GM23248 (cell line): ENCODE data around the gene S100PBP. TPM values are rescaled to one million over a fixed set of nuclear protein-coding genes. Genes with fewer than 3 reads are reported as not detected.

ENCODE experiments used
- DNase-seq: peaks from one replicate; pipeline ENCODE4 v3.0.0-alpha.2; 2015
- H2AFZ ChIP-seq: fragments of 200-600 bp; sonication (generic); 2 replicates; pipeline ENCODE4 v1.6.1; 2016; ENCODE audit warnings: antibody characterized with exemption
- H3F3A ChIP-seq: fragments of 200-600 bp; sonication (generic); 2 replicates; pipeline ENCODE4 v1.6.1; 2016; ENCODE audit warnings: mild to moderate bottlenecking, antibody characterized with exemption, mixed run types; ENCODE audit not compliant: insufficient read depth
- H3K27ac ChIP-seq: fragments of 200-600 bp; sonication (generic); 2 replicates; pipeline ENCODE4 v1.5.1; 2016; ENCODE audit warnings: mild to moderate bottlenecking
- H3K27me3 ChIP-seq: fragments of 200-600 bp; sonication (generic); replicated peaks from 2 replicates; pipeline ENCODE4 v1.6.1; 2016; ENCODE audit warnings: mild to moderate bottlenecking; ENCODE audit not compliant: insufficient read depth
- H3K36me3 ChIP-seq: fragments of 200-600 bp; sonication (generic); 2 replicates; pipeline ENCODE4 v1.6.1; 2016; ENCODE audit warnings: low read depth, mild to moderate bottlenecking
- H3K4me1 ChIP-seq: fragments of 200-600 bp; sonication (generic); 2 replicates; pipeline ENCODE4 v1.6.1; 2016; ENCODE audit warnings: mild to moderate bottlenecking; ENCODE audit not compliant: insufficient read depth
- H3K4me2 ChIP-seq: fragments of 200-600 bp; sonication (generic); one replicate; pipeline ENCODE4 v1.6.1; 2016; ENCODE audit warnings: mild to moderate bottlenecking; ENCODE audit not compliant: unreplicated experiment
- H3K4me3 ChIP-seq: fragments of 200-600 bp; sonication (generic); 2 replicates; pipeline ENCODE4 v1.5.1; 2016; ENCODE audit warnings: mild to moderate bottlenecking
- H3K79me2 ChIP-seq: fragments of 200-600 bp; sonication (generic); 2 replicates; pipeline ENCODE4 v1.6.1; 2016; ENCODE audit warnings: mild to moderate bottlenecking; ENCODE audit not compliant: insufficient read depth
- H3K9ac ChIP-seq: fragments of 200-600 bp; sonication (generic); 2 replicates; pipeline ENCODE4 v1.6.1; 2016; ENCODE audit warnings: mild to moderate bottlenecking
- H3K9me2 ChIP-seq: fragments of 200-600 bp; sonication (generic); 2 replicates; pipeline ENCODE4 v1.6.1; 2016; ENCODE audit warnings: mixed run types, mild to moderate bottlenecking, moderate library complexity; ENCODE audit not compliant: insufficient read depth
- H3K9me3 ChIP-seq: fragments of 200-600 bp; sonication (generic); one replicate; pipeline ENCODE4 v1.6.1; 2017; ENCODE audit warnings: low read depth
- H4K20me1 ChIP-seq: fragments of 200-600 bp; sonication (generic); 2 replicates; pipeline ENCODE4 v1.6.0; 2016; ENCODE audit not compliant: insufficient read depth
- EZH2 ChIP-seq: fragments of 200-600 bp; sonication (generic); IDR thresholded peaks from 2 replicates; pipeline ENCODE4 v1.6.1; 2018; ENCODE audit warnings: antibody characterized with exemption, mild to moderate bottlenecking; ENCODE audit not compliant: insufficient read depth, poor library complexity, severe bottlenecking
- EZH2phosphoT487 ChIP-seq: fragments of 200-600 bp; sonication (generic); IDR thresholded peaks from 2 replicates; pipeline ENCODE4 v1.6.1; 2018; ENCODE audit warnings: antibody characterized with exemption, moderate library complexity, mild to moderate bottlenecking, low read depth; ENCODE audit not compliant: insufficient read depth
- WGBS, 2 experiments: methylation state at CpG; one replicate each; pipeline ENCODE4 v1.1.6; 2015 to 2017; ENCODE audit warnings: low lambda C conversion rate in 2 of 2, low coverage in 1 of 2; ENCODE audit errors: missing lambda C conversion rate in 2 of 2; 5-methylcytosine and 5-hydroxymethylcytosine counted together
- in situ Hi-C: fragments of 300-500 bp; cut with MboI; formaldehyde crosslinking; loops from 2 replicates; pipeline ENCODE4 v1.15.0; 2020
- polyA plus RNA-seq: library from polyadenylated mRNA; unstranded; fragments of >200 nt; fragmentation: Nextera tagmentation; extraction: Ambion mirVana; gene quantifications from 2 replicates; pipeline ENCODE4 v1.2.1, GENCODE V29; 2016
- total RNA-seq: library from RNA; depleted of rRNA; stranded (reverse); fragments of >200 nt; shearing (Covaris generic); gene quantifications from 2 replicates; pipeline ENCODE4 v1.2.3, GENCODE V29; 2014

Gene S100PBP
- total and polyA plus RNA-seq, 2 experiments from 2014 or later, result 15.7 to 25.2 TPM

DNA sequence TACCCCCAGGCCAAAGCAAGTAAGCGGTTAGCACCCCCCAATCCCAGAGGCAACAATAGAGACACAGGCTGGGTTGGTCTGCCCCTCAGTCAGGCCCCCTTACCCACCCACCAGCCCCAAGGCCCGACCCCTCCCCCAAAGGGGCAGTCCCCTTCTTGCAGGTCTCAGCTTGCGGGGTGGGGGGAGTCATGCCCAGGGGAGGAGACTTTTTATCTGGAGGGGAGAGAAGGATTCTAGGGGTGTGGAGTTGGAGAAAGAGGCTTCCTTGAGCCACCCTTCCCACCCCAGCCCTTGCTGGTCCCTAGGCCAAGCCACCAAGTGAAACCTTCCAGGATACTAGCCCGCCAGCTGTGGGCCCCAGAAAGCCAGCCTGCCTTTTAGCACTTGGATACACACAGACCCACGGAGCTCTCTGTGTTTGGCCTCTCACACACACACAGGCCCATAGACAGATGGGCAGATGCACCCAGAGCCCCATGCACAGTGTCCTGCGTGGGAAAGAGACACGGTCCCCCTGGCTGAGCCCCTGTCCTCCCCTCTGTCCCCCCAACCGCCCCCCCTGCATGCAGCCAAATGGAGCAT, 76.7 kb downstream of the S100PBP start:
- H3K9ac ChIP-seq, result no peak overlapping the region
- WGBS, 2 experiments, result 79 to 83% methylated on average over 6 to 8 of the region's 8 CpGs
- no peaks in the 10 kb centered on the region for H3K36me3 ChIP-seq
- H3F3A ChIP-seq, result no peaks in the 10 kb centered on the region
- H3K27ac ChIP-seq, result no peak overlapping the region
- TF ChIP-seq EZH2phosphoT487 (no peak), EZH2 (no peak)
- H3K27me3 ChIP-seq, result peaks cover 14% of the 10 kb centered on the region
- no peaks in the 10 kb centered on the region for H4K20me1 ChIP-seq
- no peak for DNase-seq
- H3K9me3 ChIP-seq, result no peaks in the 10 kb centered on the region
- no peak overlapping the region for H2AFZ ChIP-seq
- no peaks in the 10 kb centered on the region for H3K4me1 ChIP-seq
- H3K9me2 ChIP-seq, result no peaks in the 10 kb centered on the region
- H3K4me3 ChIP-seq, result no peak overlapping the region
- no peaks in the 10 kb centered on the region for H3K79me2 ChIP-seq
- H3K4me2 ChIP-seq, result no peak overlapping the region
- in situ Hi-C loops, result no loop called here

DNA sequence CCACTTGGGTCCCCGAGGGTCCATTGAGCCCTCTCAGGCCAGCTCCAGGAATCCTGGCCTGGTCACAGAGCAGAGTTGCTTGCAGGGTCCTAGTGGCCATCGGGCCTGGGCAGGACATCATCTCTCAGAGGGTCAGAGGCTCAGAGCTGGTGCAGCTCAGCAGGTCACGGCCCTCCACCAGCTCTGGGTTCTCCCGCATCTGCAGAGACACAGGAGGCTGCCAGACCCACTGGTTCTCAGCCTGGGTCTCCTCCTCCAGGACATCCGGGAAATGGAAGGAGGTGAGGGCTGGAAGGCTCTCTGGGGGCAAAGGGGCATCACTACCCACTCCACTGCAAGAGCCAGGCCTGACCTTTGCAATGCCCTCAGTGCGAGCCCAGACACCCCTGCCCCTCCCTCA, 77.2 kb downstream of the S100PBP start:
- H3K9me3 ChIP-seq, result no peaks in the 10 kb centered on the region
- H3K9me2 ChIP-seq, result no peaks in the 10 kb centered on the region
- in situ Hi-C loops, result no loop called here
- no peak overlapping the region for H3K4me2 ChIP-seq
- no peak overlapping the region for H3K9ac ChIP-seq
- no peaks in the 10 kb centered on the region for H3K36me3 ChIP-seq
- H3K27me3 ChIP-seq, result peaks cover 14% of the 10 kb centered on the region
- no peaks in the 10 kb centered on the region for H3K4me1 ChIP-seq
- H3F3A ChIP-seq, result no peaks in the 10 kb centered on the region
- no peak overlapping the region for H3K27ac ChIP-seq
- DNase-seq, result no peak
- no peak overlapping the region for H3K4me3 ChIP-seq
- no peak for TF ChIP-seq EZH2phosphoT487
- no peak for TF ChIP-seq EZH2
- H4K20me1 ChIP-seq, result no peaks in the 10 kb centered on the region
- no peak overlapping the region for H2AFZ ChIP-seq
- WGBS, 2 experiments, result 86 to 87% methylated on average over 6 of the region's 6 CpGs
- no peaks in the 10 kb centered on the region for H3K79me2 ChIP-seq

DNA sequence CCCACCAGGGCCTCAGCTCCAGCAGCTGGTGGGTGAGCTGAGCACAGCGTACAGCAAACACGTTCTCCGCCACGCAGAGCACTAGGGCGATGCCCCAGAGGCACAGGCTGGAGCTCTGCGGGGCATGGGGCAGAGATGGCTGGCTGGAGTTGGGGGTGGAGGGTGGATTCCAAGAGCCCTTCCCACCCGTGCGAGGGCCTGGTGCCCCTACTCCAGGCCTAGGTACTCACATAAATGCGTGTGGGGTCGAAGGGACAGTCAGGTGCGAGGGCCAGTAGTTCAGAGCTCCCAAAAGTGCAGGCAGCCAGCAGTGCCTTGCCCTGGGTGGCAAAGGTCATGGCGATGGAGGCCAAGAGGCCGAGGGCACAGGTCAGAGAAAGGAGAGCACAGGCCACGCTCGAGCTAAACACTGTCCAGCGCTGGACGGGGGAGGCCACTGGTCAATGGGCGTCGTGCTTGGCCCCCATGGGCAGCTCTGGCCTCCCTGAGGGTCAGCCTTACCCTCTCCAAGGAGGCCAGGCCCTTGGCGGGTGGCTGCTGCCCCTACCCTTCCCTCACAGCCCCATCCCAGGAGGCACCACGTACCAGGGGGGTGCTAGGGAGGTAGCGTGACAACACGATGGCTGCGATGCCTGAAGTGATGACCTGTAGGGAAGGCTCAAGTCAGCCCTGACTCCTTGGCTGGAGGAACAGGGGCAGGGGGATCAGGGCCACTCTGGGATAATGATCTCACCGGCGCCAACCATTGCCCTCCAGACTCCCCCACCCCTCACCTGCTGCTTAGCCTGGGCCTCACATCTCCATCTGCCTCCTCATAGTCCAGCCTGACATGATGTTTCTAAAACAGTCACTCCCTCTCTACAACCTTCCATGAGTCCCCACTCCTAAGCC, 78.1 kb downstream of the S100PBP start:
- Histone ChIP-seq H3K4me2 (no peak overlapping the region), H3K36me3 (no peaks in the 10 kb centered on the region), H3K9me2 (no peaks in the 10 kb centered on the region), H4K20me1 (no peaks in the 10 kb centered on the region), H3F3A (no peaks in the 10 kb centered on the region), H2AFZ (no peak overlapping the region), H3K9ac (no peak overlapping the region), H3K4me1 (no peaks in the 10 kb centered on the region), H3K27me3 (peaks cover 14% of the 10 kb centered on the region), H3K9me3 (no peaks in the 10 kb centered on the region), H3K79me2 (no peaks in the 10 kb centered on the region), H3K27ac (no peak overlapping the region), H3K4me3 (no peak overlapping the region)
- TF ChIP-seq EZH2phosphoT487, result no peak
- TF ChIP-seq EZH2, result no peak
- in situ Hi-C loops, result no loop called here
- WGBS, 2 experiments, result 90 to 94% methylated on average over 20 to 26 of the region's 26 CpGs
- no peak for DNase-seq

DNA sequence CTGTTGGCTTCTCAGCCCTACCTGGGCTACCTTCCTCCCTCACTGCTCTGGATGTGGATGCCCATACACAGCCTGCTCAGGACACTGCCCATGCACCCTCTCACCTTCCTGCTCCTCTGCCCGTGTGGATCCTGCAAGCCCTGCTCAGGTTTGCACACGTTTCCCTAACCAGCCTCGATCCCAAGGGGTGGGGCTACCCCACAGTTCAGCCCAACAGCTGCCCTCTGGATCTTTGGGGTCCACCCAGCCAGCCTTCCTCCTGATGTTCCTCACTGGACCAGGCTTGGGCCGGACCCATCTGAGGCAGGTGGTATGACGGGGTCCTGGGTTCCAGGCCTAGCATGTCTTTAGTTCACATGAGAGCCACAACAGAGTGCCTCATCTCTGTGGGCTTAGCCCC, 79.0 kb downstream of the S100PBP start:
- no peak for DNase-seq
- no peak overlapping the region for H2AFZ ChIP-seq
- TF ChIP-seq EZH2, result no peak
- TF ChIP-seq EZH2phosphoT487, result no peak
- H3K9ac ChIP-seq, result no peak overlapping the region
- in situ Hi-C loops, result no loop called here
- no peaks in the 10 kb centered on the region for H3K9me2 ChIP-seq
- no peaks in the 10 kb centered on the region for H3K79me2 ChIP-seq
- H3F3A ChIP-seq, result no peaks in the 10 kb centered on the region
- H3K9me3 ChIP-seq, result no peaks in the 10 kb centered on the region
- 79 to 84% methylated on average over 5 of the region's 5 CpGs for WGBS, 2 experiments
- peaks cover 13% of the 10 kb centered on the region for H3K27me3 ChIP-seq
- no peaks in the 10 kb centered on the region for H3K36me3 ChIP-seq
- no peaks in the 10 kb centered on the region for H4K20me1 ChIP-seq
- H3K4me2 ChIP-seq, result no peak overlapping the region
- H3K27ac ChIP-seq, result no peak overlapping the region
- no peaks in the 10 kb centered on the region for H3K4me1 ChIP-seq
- H3K4me3 ChIP-seq, result no peak overlapping the region
